Measurements from ENCODE around the gene SMOC2. TPM values are rescaled to one million over a fixed set of nuclear protein-coding genes. Genes with fewer than 3 reads are reported as not detected.

SMOC2 gene
- total and polyA plus RNA-seq, 2 donors from 2014 or later = 6.5 to 13.1 TPM

DNA sequence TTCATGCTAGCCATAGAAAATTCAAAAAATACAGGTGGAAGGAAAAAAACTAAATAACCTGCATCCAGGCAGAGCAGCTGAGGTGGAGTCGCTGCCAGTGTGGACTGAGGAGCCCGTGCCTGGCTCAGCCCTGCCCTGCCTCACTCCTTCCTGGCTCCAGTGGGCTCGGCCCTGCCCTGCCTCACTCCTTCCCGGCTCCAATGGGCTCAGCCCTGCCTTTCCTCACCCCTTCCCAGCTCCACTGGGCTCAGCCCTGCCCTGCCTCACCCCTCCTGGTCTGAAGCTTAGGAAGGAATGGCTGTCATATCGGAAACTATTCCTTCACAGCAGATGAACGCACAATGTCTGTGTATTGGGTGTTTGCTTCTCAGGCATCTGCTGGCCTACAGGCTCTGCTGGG is 142.1 kb downstream of the SMOC2 start:
- Histone ChIP-seq H3K9ac (ENCODE audit: low read length in 3 of 3) (no peak overlapping the region), H3K27me3 (ENCODE audit: control insufficient read depth, insufficient read depth, low read length) (no peaks in the 10 kb centered on the region), H3K4me1 (ENCODE audit: control insufficient read depth in 2 of 3, insufficient read depth in 2 of 3, low read depth in 1 of 3, low read length in 3 of 3) (no peaks in the 10 kb centered on the region), H3K4me3 (ENCODE audit: low read length in 3 of 3) (no peak overlapping the region), H3K27ac (ENCODE audit: low read depth in 2 of 2, low read length in 2 of 2) (no peak overlapping the region), H3K9me3 (ENCODE audit: control insufficient read depth in 2 of 3, insufficient read depth in 1 of 3, low read length in 3 of 3) (no peaks in the 10 kb centered on the region), H3K36me3 (ENCODE audit: control insufficient read depth in 2 of 3, insufficient read depth in 3 of 3, low read length in 3 of 3) (no peaks in the 10 kb centered on the region)
- no peak for TF ChIP-seq CTCF (IDR thresholded peaks at IDR 0.05; ENCODE audit: borderline replicate concordance, extremely low read depth, insufficient read depth)
- no peak for DNase-seq
- FAIRE-seq = no peak
- intact Hi-C loops (cut with DNase I) = no loop called here

- no peak overlapping the region for H3K9ac ChIP-seq (ENCODE audit: low read length in 3 of 3)
- intact Hi-C loops (cut with DNase I) = no loop called here
- DNase-seq = no peak
- H3K4me1 ChIP-seq (ENCODE audit: control insufficient read depth in 2 of 3, insufficient read depth in 2 of 3, low read depth in 1 of 3, low read length in 3 of 3) = no peaks in the 10 kb centered on the region
- TF ChIP-seq CTCF (IDR thresholded peaks at IDR 0.05; ENCODE audit: borderline replicate concordance, extremely low read depth, insufficient read depth) = no peak
- H3K27me3 ChIP-seq (ENCODE audit: control insufficient read depth, insufficient read depth, low read length) = no peaks in the 10 kb centered on the region
- H3K36me3 ChIP-seq (ENCODE audit: control insufficient read depth in 2 of 3, insufficient read depth in 3 of 3, low read length in 3 of 3) = no peaks in the 10 kb centered on the region
- FAIRE-seq = no peak
- no peaks in the 10 kb centered on the region for H3K9me3 ChIP-seq (ENCODE audit: control insufficient read depth in 2 of 3, insufficient read depth in 1 of 3, low read length in 3 of 3)
- no peak overlapping the region for H3K27ac ChIP-seq (ENCODE audit: low read depth in 2 of 2, low read length in 2 of 2)
- H3K4me3 ChIP-seq (ENCODE audit: low read length in 3 of 3) = no peak overlapping the region
These were observed 142.8 kb downstream of the SMOC2 start for GRCh38 chr6:168583821-168584220.

DNA sequence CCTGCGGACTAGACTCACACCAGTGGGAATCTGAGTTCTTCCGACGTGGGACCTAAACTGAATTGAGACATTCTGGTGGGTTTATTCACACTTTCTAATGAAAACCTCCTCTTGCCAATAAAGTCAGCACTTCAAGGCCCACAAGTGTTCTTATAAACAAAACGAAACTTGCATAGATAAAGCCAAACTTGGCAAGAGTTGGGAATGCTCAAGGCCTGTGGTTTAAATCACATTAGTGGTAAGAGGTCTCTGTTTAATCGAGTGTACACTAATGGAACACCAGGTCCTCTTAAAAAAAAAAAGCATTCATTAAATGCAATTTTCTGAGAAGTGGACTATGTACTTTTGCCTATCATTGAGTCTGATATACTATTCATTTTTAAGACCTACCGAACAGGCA is 143.3 kb downstream of the SMOC2 start:
- Histone ChIP-seq H3K27ac (ENCODE audit: low read depth in 2 of 2, low read length in 2 of 2) (no peak overlapping the region), H3K27me3 (ENCODE audit: control insufficient read depth, insufficient read depth, low read length) (no peaks in the 10 kb centered on the region), H3K4me1 (ENCODE audit: control insufficient read depth in 2 of 3, insufficient read depth in 2 of 3, low read depth in 1 of 3, low read length in 3 of 3) (no peaks in the 10 kb centered on the region), H3K36me3 (ENCODE audit: control insufficient read depth in 2 of 3, insufficient read depth in 3 of 3, low read length in 3 of 3) (no peaks in the 10 kb centered on the region), H3K9me3 (ENCODE audit: control insufficient read depth in 2 of 3, insufficient read depth in 1 of 3, low read length in 3 of 3) (no peaks in the 10 kb centered on the region), H3K4me3 (ENCODE audit: low read length in 3 of 3) (no peak overlapping the region), H3K9ac (ENCODE audit: low read length in 3 of 3) (no peak overlapping the region)
- no peak for DNase-seq
- intact Hi-C loops (cut with DNase I) = no loop called here
- no peak for FAIRE-seq
- TF ChIP-seq CTCF (IDR thresholded peaks at IDR 0.05; ENCODE audit: borderline replicate concordance, extremely low read depth, insufficient read depth) = no peak

DNA sequence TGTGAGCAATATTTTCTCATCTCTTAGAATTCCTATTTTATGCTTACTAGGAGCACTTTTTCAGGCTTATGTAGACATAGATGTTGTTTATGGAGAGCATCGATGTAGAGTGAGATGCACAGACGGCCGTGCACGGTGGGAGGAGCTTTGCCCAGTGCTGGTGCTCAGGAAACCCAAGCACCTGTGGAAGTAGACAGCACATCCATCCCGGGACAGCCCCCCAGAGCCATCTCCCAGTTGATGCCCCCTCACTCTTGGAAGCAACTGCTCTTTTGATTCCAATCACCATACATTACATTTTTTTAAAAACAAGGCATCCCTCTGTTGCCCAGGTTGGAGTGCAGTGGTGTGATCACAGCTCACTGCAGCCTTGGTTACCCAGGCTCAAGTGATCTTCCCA is 143.7 kb downstream of the SMOC2 start:
- Histone ChIP-seq H3K9me3 (ENCODE audit: control insufficient read depth in 2 of 3, insufficient read depth in 1 of 3, low read length in 3 of 3) (no peaks in the 10 kb centered on the region), H3K4me3 (ENCODE audit: low read length in 3 of 3) (no peak overlapping the region), H3K27ac (ENCODE audit: low read depth in 2 of 2, low read length in 2 of 2) (no peak overlapping the region), H3K36me3 (ENCODE audit: control insufficient read depth in 2 of 3, insufficient read depth in 3 of 3, low read length in 3 of 3) (no peaks in the 10 kb centered on the region), H3K4me1 (ENCODE audit: control insufficient read depth in 2 of 3, insufficient read depth in 2 of 3, low read depth in 1 of 3, low read length in 3 of 3) (no peaks in the 10 kb centered on the region), H3K9ac (ENCODE audit: low read length in 3 of 3) (no peak overlapping the region), H3K27me3 (ENCODE audit: control insufficient read depth, insufficient read depth, low read length) (no peaks in the 10 kb centered on the region)
- DNase-seq (no peak), FAIRE-seq (no peak)
- TF ChIP-seq CTCF (IDR thresholded peaks at IDR 0.05; ENCODE audit: borderline replicate concordance, extremely low read depth, insufficient read depth) = no peak
- intact Hi-C loops (cut with DNase I) = no loop called here
